ENCODE measurements around the gene PATL2. TPM values are rescaled to one million over a fixed set of nuclear protein-coding genes. Genes with fewer than 3 reads are reported as not detected.

The PATL2 gene
- total RNA-seq, 4 donors from 2014 or later, result 3.0 to 40.0 (median 4.4) TPM

DNA sequence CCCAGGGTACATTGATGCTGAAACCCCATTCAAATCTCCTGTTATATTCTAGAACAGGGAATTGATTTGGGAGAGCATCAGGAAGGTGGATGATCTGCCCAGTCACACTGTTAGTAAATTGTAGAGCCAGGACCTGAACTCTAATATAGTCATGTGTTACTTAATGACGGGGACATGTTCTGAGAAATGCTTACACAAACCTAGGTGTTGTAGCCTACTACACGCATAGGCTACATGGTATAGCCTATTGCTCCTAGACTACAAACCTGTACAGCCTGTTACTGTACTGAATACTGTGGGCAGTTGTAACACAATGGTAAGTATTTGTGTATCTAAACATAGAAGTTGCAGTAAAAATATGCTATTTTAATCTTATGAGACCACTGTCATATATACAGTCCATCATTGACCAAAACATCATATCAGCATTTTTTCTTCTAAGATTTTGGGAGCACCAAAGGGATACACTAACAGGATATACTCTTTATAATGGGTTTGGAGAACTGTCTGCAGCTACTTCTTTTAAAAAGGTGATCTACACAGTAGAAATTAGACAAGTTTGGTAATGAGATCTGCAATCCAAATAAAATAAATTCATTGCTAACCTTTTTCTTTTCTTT lies 6.0 kb upstream of the PATL2 start:
- no peak overlapping the region for H3K4me3 ChIP-seq
- H3K4me1 ChIP-seq, result peaks cover 7 to 71% (median 18%) of the 10 kb centered on the region in 4 donors
- H3K36me3 ChIP-seq, result peaks cover 0 to 42% (median 16%) of the 10 kb centered on the region in 4 donors
- TF ChIP-seq POLR2AphosphoS5 (IDR thresholded peaks at IDR 0.05) (peak in 1 of 3 donors; percentile 42), POLR2A (IDR thresholded peaks at IDR 0.05) (peak; percentile 16), EP300 (IDR thresholded peaks at IDR 0.05; ENCODE audit: low read depth) (no peak), CTCF (IDR thresholded peaks at IDR 0.05) (no peak)
- H3K27me3 ChIP-seq, result no peaks in the 10 kb centered on the region
- in situ Hi-C loops (cut with MboI; ENCODE audit: low pct_ligation_motif_present in 1 of 4, low pct_unique_long_range_greater_than_20kb in 1 of 4, low sequenced_read_pairs in 3 of 4), result no loop called here
- intact Hi-C loops (cut with DNase I; ENCODE audit: low total_unique reads), result no loop called here
- DNase-seq, result no peak
- H3K9me3 ChIP-seq, result no peaks in the 10 kb centered on the region
- H3K27ac ChIP-seq, result no peak overlapping the region
- 66 to 82% methylated on average over 2 of the region's 2 CpGs for WGBS, 2 donors (ENCODE audit: low coverage in 1 of 2)

- peak overlapping the region in 1 of 4 donors; percentile 11 for H3K27ac ChIP-seq
- TF ChIP-seq POLR2A (IDR thresholded peaks at IDR 0.05) (no peak), POLR2AphosphoS5 (IDR thresholded peaks at IDR 0.05) (peak in 1 of 3 donors; percentile 15)
- no peaks in the 10 kb centered on the region for H3K9me3 ChIP-seq
- peaks cover 0 to 42% (median 16%) of the 10 kb centered on the region in 4 donors for H3K36me3 ChIP-seq
- peaks cover 7 to 70% (median 18%) of the 10 kb centered on the region in 4 donors for H3K4me1 ChIP-seq
- 72 to 79% methylated on average over 1 to 2 of the region's 2 CpGs for WGBS, 2 donors (ENCODE audit: low coverage in 1 of 2)
- intact Hi-C loops (cut with DNase I; ENCODE audit: low total_unique reads) (no loop called here), in situ Hi-C loops (cut with MboI; ENCODE audit: low pct_ligation_motif_present in 1 of 4, low pct_unique_long_range_greater_than_20kb in 1 of 4, low sequenced_read_pairs in 3 of 4) (no loop called here)
- no peaks in the 10 kb centered on the region for H3K27me3 ChIP-seq
- H3K4me3 ChIP-seq, result no peak overlapping the region
- DNase-seq, result no peak
These were observed 4.7 kb upstream of the PATL2 start for GRCh38 chr15:44715797-44716334.

DNA sequence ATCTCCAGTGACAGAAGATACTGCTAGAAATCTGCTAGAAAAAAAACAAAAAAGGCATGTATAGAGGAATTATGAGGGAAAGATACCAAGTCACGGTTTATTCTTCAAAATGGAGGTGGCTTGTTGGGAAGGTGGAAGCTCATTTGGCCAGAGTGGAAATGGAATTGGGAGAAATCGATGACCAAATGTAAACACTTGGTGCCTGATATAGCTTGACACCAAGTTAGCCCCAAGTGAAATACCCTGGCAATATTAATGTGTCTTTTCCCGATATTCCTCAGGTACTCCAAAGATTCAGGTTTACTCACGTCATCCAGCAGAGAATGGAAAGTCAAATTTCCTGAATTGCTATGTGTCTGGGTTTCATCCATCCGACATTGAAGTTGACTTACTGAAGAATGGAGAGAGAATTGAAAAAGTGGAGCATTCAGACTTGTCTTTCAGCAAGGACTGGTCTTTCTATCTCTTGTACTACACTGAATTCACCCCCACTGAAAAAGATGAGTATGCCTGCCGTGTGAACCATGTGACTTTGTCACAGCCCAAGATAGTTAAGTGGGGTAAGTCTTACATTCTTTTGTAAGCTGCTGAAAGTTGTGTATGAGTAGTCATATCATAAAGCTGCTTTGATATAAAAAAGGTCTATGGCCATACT lies 4.1 kb upstream of the PATL2 start:
- H3K27me3 ChIP-seq, result no peaks in the 10 kb centered on the region
- no peaks in the 10 kb centered on the region for H3K9me3 ChIP-seq
- in situ Hi-C loops (cut with MboI; ENCODE audit: low pct_ligation_motif_present in 1 of 4, low pct_unique_long_range_greater_than_20kb in 1 of 4, low sequenced_read_pairs in 3 of 4), result no loop called here
- WGBS, 2 donors (ENCODE audit: low coverage in 1 of 2), result 55 to 61% methylated on average over 6 of the region's 6 CpGs
- peaks cover 0 to 42% (median 16%) of the 10 kb centered on the region in 4 donors for H3K36me3 ChIP-seq
- no peak for DNase-seq
- TF ChIP-seq CTCF (IDR thresholded peaks at IDR 0.05), result no peak
- no peak for TF ChIP-seq POLR2A (IDR thresholded peaks at IDR 0.05)
- TF ChIP-seq POLR2AphosphoS5 (IDR thresholded peaks at IDR 0.05), result no peak
- no peak for TF ChIP-seq EP300 (IDR thresholded peaks at IDR 0.05; ENCODE audit: low read depth)
- H3K4me1 ChIP-seq, result peaks cover 7 to 68% (median 19%) of the 10 kb centered on the region in 4 donors
- H3K4me3 ChIP-seq, result peak overlapping the region in 1 of 4 donors; percentile 82
- intact Hi-C loops (cut with DNase I; ENCODE audit: low total_unique reads), result no loop called here
- peak overlapping the region; percentile 3 to 99 (median 99) for H3K27ac ChIP-seq

DNA sequence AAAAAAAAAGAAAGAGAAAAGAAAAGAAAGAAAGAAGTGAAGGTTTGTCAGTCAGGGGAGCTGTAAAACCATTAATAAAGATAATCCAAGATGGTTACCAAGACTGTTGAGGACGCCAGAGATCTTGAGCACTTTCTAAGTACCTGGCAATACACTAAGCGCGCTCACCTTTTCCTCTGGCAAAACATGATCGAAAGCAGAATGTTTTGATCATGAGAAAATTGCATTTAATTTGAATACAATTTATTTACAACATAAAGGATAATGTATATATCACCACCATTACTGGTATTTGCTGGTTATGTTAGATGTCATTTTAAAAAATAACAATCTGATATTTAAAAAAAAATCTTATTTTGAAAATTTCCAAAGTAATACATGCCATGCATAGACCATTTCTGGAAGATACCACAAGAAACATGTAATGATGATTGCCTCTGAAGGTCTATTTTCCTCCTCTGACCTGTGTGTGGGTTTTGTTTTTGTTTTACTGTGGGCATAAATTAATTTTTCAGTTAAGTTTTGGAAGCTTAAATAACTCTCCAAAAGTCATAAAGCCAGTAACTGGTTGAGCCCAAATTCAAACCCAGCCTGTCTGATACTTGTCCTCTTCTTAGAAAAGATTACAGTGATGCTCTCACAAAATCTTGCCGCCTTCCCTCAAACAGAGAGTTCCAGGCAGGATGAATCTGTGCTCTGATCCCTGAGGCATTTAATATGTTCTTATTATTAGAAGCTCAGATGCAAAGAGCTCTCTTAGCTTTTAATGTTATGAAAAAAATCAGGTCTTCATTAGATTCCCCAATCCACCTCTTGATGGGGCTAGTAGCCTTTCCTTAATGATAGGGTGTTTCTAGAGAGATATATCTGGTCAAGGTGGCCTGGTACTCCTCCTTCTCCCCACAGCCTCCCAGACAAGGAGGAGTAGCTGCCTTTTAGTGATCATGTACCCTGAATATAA lies 2.2 kb upstream of the PATL2 start:
- TF ChIP-seq EP300 (IDR thresholded peaks at IDR 0.05; ENCODE audit: low read depth) (no peak), CTCF (IDR thresholded peaks at IDR 0.05) (peak in 2 of 5 experiments; percentile 7 to 10), POLR2A (IDR thresholded peaks at IDR 0.05) (no peak)
- intact Hi-C loops (cut with DNase I; ENCODE audit: low total_unique reads), result no loop called here

More for the DNA sequence above, 2.2 kb upstream of the PATL2 start:
- Histone ChIP-seq H3K9me3 (no peaks in the 10 kb centered on the region), H3K27ac (peak overlapping the region; percentile 99), H3K4me1 (peaks cover 7 to 74% (median 27%) of the 10 kb centered on the region in 4 donors), H3K27me3 (no peaks in the 10 kb centered on the region), H3K36me3 (peaks cover 0 to 33% (median 14%) of the 10 kb centered on the region in 4 donors), H3K4me3 (peak overlapping the region; percentile 77 to 95 (median 82))
- no peak for DNase-seq
- in situ Hi-C loops (cut with MboI; ENCODE audit: low pct_ligation_motif_present in 1 of 4, low pct_unique_long_range_greater_than_20kb in 1 of 4, low sequenced_read_pairs in 3 of 4), result no loop called here
- WGBS, 2 donors (ENCODE audit: low coverage in 1 of 2), result 34 to 42% methylated on average over 5 of the region's 5 CpGs
